Cardiac fibroblast (primary cell): ENCODE results near the gene SEM1.

ENCODE experiments used
- DNase-seq, 2 donors: peaks; one replicate each; pipeline versions ENCODE4 v3.0.0 to v3.0.0-alpha.2; 2010; ENCODE audit warnings: low read depth in 2 of 2
- H3K4me3 ChIP-seq, 2 donors: replicated peaks in 1 of 2; 1 replicate in 1 of 2; 2 replicates in 1 of 2; pipeline ENCODE4 v1.5.1; 2011; ENCODE audit warnings: low read depth in 2 of 2, low read length in 2 of 2, mild to moderate bottlenecking in 2 of 2, moderate library complexity in 1 of 2
- CTCF ChIP-seq: IDR thresholded peaks from one replicate; pipeline ENCODE4 v1.5.1; 2011; ENCODE audit warnings: low read depth, mild to moderate bottlenecking, low read length, inconsistent platforms

Gene SEM1

GRCh38 chr7:96694082-96694481 is 15.6 kb downstream of the SEM1 start:
- no peak overlapping the region for H3K4me3 ChIP-seq
- TF ChIP-seq CTCF = no peak
- DNase-seq = no peak

- H3K4me3 ChIP-seq = no peak overlapping the region
- no peak for TF ChIP-seq CTCF
- DNase-seq = no peak
Observed at GRCh38 chr7:96691702-96692101, 17.9 kb downstream of the SEM1 start.

- no peak for TF ChIP-seq CTCF
- no peak overlapping the region for H3K4me3 ChIP-seq
- no peak for DNase-seq
Observed at GRCh38 chr7:96689414-96689813, 20.2 kb downstream of the SEM1 start.

GRCh38 chr7:96686305-96686704 is 23.3 kb downstream of the SEM1 start:
- DNase-seq = peak in 1 of 2 donors; percentile 23
- TF ChIP-seq CTCF = no peak
- no peak overlapping the region for H3K4me3 ChIP-seq

GRCh38 chr7:96685755-96686154 is 23.9 kb downstream of the SEM1 start:
- H3K4me3 ChIP-seq = no peak overlapping the region
- DNase-seq = no peak
- no peak for TF ChIP-seq CTCF

GRCh38 chr7:96685353-96685752 is 24.3 kb downstream of the SEM1 start:
- H3K4me3 ChIP-seq = no peak overlapping the region
- DNase-seq = no peak
- TF ChIP-seq CTCF = no peak

- no peak for TF ChIP-seq CTCF
- no peak overlapping the region for H3K4me3 ChIP-seq
- DNase-seq = no peak
Observed at GRCh38 chr7:96679886-96680285, 29.8 kb downstream of the SEM1 start.
